ENCODE measurements around the gene NDUFAF2.

DNA sequence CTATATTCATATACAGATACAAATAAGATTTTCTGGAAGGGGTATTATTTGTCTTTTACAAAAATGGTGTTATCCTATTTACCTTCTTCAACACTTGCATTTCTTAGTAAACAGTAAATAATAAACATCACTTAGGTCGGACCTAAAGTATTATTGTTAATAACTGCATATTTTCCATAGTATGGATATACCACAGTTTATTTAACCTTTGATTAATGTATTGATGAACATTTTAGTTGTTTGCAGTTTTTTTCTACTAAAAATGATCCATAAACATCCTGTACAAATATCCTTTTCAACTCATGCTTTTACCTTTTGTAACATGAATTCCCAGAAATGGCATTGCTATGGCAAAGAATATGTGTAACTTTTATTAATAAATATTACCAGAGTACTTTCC is 83.4 kb downstream of the NDUFAF2 start:
- TF ChIP-seq TCF7L2 (IDR thresholded peaks at IDR 0.05; ENCODE audit: borderline replicate concordance, low read depth, low read length) (no peak), ZNF2 (tag by site-specific recombination; IDR thresholded peaks at IDR 0.05) (no peak), ZNF670 (tag by site-specific recombination; IDR thresholded peaks at IDR 0.05; ENCODE audit: low read depth) (no peak), ZNF146 (tag by site-specific recombination; IDR thresholded peaks at IDR 0.05) (no peak)
- TF ChIP-seq, protein P1, sequence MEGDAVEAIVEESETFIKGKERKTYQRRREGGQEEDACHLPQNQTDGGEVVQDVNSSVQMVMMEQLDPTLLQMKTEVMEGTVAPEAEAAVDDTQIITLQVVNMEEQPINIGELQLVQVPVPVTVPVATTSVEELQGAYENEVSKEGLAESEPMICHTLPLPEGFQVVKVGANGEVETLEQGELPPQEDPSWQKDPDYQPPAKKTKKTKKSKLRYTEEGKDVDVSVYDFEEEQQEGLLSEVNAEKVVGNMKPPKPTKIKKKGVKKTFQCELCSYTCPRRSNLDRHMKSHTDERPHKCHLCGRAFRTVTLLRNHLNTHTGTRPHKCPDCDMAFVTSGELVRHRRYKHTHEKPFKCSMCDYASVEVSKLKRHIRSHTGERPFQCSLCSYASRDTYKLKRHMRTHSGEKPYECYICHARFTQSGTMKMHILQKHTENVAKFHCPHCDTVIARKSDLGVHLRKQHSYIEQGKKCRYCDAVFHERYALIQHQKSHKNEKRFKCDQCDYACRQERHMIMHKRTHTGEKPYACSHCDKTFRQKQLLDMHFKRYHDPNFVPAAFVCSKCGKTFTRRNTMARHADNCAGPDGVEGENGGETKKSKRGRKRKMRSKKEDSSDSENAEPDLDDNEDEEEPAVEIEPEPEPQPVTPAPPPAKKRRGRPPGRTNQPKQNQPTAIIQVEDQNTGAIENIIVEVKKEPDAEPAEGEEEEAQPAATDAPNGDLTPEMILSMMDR (tag by site-specific recombination; IDR thresholded peaks at IDR 0.05): no peak

All from HEK293 (cell line).